Measurements from ENCODE around the gene VPS13D.

Gene VPS13D

GRCh38 chr1:12371053-12371452 lies 141.2 kb downstream of the VPS13D start:
- ChIA-PET CTCF (interaction anchor here (1.3 kb wide), 1 partner anchor 10 kb away, joined by 4 read pairs; no protein-coding TSS in a partner anchor), POLR2A (no interaction called here)
- TF ChIP-seq CTCF (IDR thresholded peaks at IDR 0.05; ENCODE audit: control extremely low read depth, extremely low read depth, low read depth, missing control alignments), result no peak
- no peak for DNase-seq (ENCODE audit: extremely low spot score)

GRCh38 chr1:12372180-12372579 lies 142.3 kb downstream of the VPS13D start:
- DNase-seq (ENCODE audit: extremely low spot score), result no peak
- no peak for TF ChIP-seq CTCF (IDR thresholded peaks at IDR 0.05; ENCODE audit: control extremely low read depth, extremely low read depth, low read depth, missing control alignments)
- ChIA-PET CTCF (no interaction called here), POLR2A (no interaction called here)

- TF ChIP-seq CTCF (IDR thresholded peaks at IDR 0.05; ENCODE audit: control extremely low read depth, extremely low read depth, low read depth, missing control alignments), result no peak
- no peak for DNase-seq (ENCODE audit: extremely low spot score)
- ChIA-PET POLR2A (no interaction called here), CTCF (interaction anchor here (1.3 kb wide), 1 partner anchor 286 kb away, joined by 3 read pairs; no protein-coding TSS in a partner anchor)
Measured at GRCh38 chr1:12372761-12373160, 142.9 kb downstream of the VPS13D start.

- DNase-seq (ENCODE audit: extremely low spot score), result no peak
- POLR2A ChIA-PET, result no interaction called here
- CTCF ChIA-PET, result no interaction called here
- no peak for TF ChIP-seq CTCF (IDR thresholded peaks at IDR 0.05; ENCODE audit: control extremely low read depth, extremely low read depth, low read depth, missing control alignments)
Measured at GRCh38 chr1:12375133-12375829, 145.5 kb downstream of the VPS13D start.

- CTCF ChIA-PET, result interaction anchor here (1.0 to 1.4 kb wide), 2 partner anchors 9 to 11 kb away, joined by 3 read pairs; no protein-coding TSS in a partner anchor
- no peak for DNase-seq (ENCODE audit: extremely low spot score)
- POLR2A ChIA-PET, result no interaction called here
- no peak for TF ChIP-seq CTCF (IDR thresholded peaks at IDR 0.05; ENCODE audit: control extremely low read depth, extremely low read depth, low read depth, missing control alignments)
Measured at GRCh38 chr1:12376236-12377045, 146.6 kb downstream of the VPS13D start.

GRCh38 chr1:12380326-12381249 lies 150.8 kb downstream of the VPS13D start:
- TF ChIP-seq CTCF (IDR thresholded peaks at IDR 0.05; ENCODE audit: control extremely low read depth, extremely low read depth, low read depth, missing control alignments), result no peak
- no peak for DNase-seq (ENCODE audit: extremely low spot score)
- ChIA-PET CTCF (interaction anchor here (1.3 to 1.6 kb wide), 2 partner anchors 10 to 44 kb away, joined by 3 to 4 read pairs; no protein-coding TSS in a partner anchor), POLR2A (no interaction called here)
